Stimulated activated CD4-positive, alpha-beta T cell treated with anti-CD3 and anti-CD28 coated beads, Interleukin-1b, Interleukin-23, amount 100 ng/mL, for 24 hours (primary cell): ENCODE measurements around the gene LILRB3.
A peak's percentile ranks its signal among the peaks of the same experiment; 100 is the strongest.
"Not testable (repeated sequence)": the region's sequence is repeated elsewhere in the genome, so short reads cannot be mapped to it uniquely, and the experiment has no call there.

ENCODE experiments used
- DNase-seq, 4 experiments: peaks; one replicate each; pipeline ENCODE4 v3.0.0-alpha.2; 2020; ENCODE audit warnings: low read depth in 4 of 4, low spot score in 1 of 4

The LILRB3 gene

DNA sequence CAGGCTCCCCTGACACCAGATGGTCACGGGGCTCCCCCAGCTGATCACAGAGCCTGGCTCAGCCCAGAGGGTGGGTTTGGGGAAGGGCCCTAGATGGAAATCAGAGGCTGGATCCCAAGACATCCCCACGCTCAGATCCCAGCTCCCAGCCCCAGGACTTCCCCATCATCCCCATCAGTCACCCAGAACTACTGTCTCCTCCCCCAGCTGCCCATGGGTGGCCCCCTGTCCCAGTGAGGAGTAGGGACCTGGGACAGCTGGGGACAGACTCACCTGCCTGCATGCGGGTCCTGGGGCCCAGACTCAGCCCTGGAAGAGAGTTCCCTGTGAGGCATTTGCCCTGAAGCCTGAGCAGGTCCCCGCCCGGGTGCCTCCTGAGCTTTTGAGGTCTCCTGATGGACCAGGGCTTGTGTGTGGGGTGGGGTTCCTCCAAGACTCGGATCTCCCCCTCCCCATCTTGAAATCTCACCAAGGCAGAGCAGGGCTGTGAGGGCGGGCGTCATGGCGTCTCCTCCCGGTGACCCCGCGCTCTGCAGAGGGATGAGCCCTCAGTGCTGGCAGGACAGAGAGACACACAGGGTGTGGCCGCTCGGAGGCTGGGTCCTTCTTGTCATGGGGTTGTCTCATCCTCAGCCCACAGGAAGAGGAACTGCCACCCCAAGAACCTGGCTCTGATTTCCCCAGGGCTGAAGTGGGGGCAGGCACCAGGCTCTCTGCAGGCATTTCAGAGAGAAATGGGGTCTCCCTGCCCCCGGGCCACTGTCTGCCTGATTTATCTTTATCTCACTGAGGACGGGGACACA, at the start of gene LILRB3:
LILRB3 (minus strand) TSS at position 534 of the 803 bp plus-strand sequence; CDS start at position 503, 31 bp downstream.
- DNase-seq, result not testable (repeated sequence)

DNA sequence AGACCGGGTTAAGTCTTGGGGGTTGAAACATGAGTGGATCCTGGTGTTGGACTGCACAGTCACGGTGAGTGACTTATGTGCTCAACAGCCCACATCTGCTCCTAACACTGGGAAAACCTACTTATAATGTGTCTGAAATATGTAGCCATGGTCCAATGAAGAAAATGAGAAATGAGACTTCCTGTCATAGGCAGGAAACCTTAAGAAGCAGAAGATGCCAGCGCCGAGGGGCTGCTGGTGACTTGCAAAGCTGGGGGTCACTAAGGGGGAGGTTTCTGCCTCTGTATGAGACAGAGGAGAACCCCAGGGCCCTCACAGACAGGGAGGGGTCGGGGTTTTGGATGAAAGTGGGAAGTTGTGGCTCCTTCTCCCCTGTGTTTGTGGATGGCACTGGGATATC, 49.4 kb upstream of the LILRB3 start:
- DNase-seq, result not testable (repeated sequence)

GRCh38 chr19:54271587-54271986, 48.8 kb upstream of the LILRB3 start:
- DNase-seq, result not testable (repeated sequence)

DNA sequence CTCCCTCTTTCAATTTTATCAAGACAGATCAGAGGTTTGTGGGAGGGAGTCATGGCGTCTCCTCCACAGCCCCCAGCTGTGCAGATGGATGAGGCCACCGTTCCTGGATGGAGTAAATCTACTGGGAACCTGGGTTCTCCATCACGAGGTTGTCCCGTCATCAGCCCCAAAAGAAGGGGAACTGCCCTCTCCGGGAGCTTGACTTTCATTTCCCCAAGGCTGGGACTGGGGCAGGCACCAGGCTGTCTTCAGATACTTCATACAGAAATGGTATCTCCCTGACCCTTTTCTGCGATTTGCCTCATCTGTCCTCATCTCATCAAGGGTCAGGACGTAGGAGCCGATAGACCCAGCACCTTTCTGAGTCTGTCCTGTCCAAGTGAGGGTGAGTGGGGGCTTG, 48.3 kb upstream of the LILRB3 start:
- DNase-seq, result no peak

- DNase-seq, result no peak
Observed at GRCh38 chr19:54268936-54269335, 46.1 kb upstream of the LILRB3 start.

- DNase-seq, result peak; percentile 34 to 60 (median 55)
Observed at GRCh38 chr19:54266133-54266532, 43.3 kb upstream of the LILRB3 start.

DNA sequence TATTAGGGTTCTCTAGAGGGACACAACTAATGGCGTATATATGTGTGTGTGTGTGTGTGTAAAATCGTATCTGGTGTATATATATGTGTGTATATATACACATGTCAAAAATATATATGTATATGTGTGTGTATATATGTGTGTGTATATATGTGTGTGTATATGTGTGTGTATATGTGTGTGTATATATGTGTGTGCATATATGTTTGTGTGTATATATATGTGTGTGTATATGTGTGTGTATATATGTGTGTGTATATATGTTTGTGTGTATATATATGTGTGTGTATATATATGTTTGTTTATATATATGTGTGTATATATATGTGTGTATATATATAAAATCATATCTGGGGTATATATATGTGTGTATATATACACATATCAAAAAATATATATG, 39.7 kb upstream of the LILRB3 start:
- no peak for DNase-seq

- DNase-seq, result no peak
Observed at GRCh38 chr19:54262066-54262465, 39.3 kb upstream of the LILRB3 start.

- DNase-seq, result no peak
Observed at GRCh38 chr19:54257116-54257480, 34.3 kb upstream of the LILRB3 start, which contains the start of gene LILRB5. LILRB5 (minus strand) TSS chr19:54257273; CDS start chr19:54257193, 80 bp downstream.

- no peak for DNase-seq
Observed at GRCh38 chr19:54256250-54257115, 33.7 kb upstream of the LILRB3 start.

GRCh38 chr19:54255105-54255775, 32.4 kb upstream of the LILRB3 start:
- no peak for DNase-seq

GRCh38 chr19:54254195-54254906, 31.5 kb upstream of the LILRB3 start:
- DNase-seq, result no peak

DNA sequence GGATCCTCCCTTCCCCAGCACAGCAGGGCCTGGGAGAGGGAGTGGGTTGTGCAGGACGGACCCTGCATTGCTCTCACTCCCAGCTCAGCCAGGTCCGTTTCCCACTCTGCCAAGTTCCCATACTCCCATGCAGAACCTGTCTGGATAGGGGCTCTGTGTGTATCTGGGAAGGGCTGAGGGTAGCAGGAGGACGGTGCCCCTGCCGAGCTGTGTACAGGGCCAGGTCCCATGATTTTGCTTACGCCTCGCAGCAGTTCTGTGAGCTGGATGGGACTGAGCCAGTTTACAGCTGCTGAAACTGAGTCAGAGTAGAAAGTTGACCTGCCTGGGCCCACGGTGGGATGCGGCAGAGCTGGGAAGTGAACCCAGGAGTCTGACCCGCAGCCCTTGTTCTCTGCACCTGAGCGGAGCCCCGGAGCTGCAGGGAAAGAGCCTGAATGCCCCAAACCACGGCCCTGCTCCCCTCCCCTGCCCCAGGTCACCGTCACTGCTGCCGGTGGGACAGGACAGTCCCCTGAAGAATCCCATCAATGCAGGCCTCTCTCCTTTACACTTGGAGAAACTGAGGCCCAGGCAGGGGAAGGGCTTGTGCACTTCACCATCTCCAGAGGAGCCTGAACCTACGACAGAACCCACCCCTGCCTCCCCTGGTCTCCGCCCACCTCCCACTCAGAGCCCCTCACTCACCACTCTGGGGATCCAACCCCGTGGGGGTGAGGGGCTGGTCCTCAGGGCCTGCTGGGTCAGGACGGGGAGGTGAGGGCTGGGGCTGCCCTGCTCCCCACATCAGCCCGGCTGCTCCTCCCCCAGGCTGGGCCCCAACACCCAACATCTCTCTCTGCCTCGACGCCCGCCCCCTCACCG, 30.8 kb upstream of the LILRB3 start:
- DNase-seq, result no peak

DNA sequence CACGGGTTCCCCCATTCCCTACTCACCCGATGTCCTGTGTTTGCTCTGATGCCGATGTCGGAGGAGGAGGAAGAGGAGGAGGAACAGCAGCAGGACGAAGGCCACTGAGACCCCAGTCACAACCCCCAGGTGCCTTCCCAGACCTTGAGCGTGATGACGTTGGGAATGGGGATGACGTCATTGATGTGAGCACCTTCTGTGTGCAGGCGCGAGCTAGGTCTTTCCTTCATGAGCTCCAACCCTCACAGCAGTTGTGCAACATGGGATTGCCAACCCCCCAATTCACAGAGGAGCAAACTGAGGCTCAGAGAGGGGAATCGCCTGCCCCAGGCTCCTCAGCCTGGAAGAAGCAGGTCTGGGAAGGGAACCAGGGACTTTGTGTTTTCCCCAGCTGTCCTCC, 30.0 kb upstream of the LILRB3 start:
- DNase-seq, result no peak

DNA sequence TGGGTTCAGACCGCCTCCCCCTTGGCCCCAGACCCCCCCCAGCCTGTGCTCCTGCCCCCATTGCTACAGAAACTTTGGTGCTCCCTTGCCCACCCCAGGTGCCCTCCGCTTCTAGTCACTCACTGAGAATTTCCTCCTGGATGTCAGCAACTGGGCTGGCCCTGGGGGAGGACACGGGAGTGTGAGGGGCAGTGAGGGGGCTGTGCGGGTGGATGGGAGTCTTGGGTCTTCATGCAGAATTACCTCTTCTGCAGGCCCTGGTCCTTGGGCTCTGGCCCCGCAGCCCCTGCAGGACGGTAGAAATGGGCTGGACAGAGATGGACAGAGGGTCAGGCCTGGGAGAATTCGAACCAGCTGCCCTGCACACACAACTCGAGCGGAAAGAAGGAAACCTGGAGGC, 29.4 kb upstream of the LILRB3 start:
- DNase-seq, result no peak

DNA sequence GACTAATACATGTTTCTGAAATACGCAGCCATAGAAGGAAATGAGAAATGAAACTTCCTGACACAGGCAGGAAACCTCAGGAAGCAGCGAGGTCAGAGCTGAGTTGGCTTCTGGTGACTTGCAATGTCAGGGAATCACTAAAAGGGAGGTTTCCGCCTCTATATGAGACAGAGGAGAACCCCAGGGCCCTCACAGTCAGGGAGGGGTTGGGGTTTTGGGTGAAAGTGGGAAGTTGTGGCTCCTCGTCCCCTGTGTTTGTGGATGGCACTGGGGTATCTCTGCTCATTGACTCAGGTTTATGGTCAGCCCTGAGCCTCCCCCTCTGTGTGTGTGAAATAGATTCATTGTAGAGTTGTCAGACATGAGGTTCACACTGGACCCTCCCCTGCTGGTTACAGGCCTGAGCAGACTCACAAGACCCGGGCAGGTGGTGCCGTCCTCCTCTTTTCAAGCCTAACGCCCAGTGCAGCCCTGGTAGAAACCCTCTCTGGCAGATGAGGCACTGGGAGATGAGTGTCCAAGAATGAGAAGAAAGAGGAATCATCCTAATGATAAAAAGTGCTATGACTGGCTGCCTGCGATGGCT, 25.3 kb upstream of the LILRB3 start:
- DNase-seq, result peak in 2 of 4 experiments; percentile 7 to 45

- DNase-seq, result no peak
Observed at GRCh38 chr19:54247106-54247930, 24.5 kb upstream of the LILRB3 start.

GRCh38 chr19:54245936-54246335, 23.1 kb upstream of the LILRB3 start:
- no peak for DNase-seq

DNA sequence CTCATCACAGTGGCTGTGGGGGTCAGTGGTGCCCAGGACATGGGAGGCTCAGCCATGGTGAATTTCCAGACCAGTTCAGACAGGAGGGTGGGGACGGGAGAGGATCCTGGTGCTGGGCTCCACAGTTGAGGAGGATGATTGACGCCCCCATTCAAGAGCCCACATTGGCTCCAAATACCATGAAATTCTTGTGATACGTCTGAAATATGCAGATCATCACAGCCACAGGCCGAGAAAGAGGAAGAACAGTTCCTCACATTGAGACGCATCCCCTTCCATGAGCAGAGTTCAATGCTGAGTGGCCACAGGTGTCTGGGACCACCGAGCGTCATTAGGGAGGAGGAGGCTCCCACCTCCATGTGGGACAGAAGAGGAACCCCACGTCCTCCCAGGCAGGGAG, 21.0 kb upstream of the LILRB3 start:
- DNase-seq, result not testable (repeated sequence)
